HG03521 (cell line): ENCODE results near the gene UBTD1.
"Not testable (repeated sequence)": the region's sequence is repeated elsewhere in the genome, so short reads cannot be mapped to it uniquely, and the experiment has no call there.

Source experiments
- ATAC-seq: cut with Tn5 transposase; IDR thresholded peaks from one replicate; pipeline ENCODE4 v1.9.1; 2021; ENCODE audit warnings: mild to moderate bottlenecking, moderate library complexity; ENCODE audit not compliant: unreplicated experiment

The UBTD1 gene

GRCh38 chr10:97514344-97514743 is 15.6 kb downstream of the UBTD1 start:
- no peak for ATAC-seq

- no peak for ATAC-seq
Measured at GRCh38 chr10:97515271-97515978, 16.7 kb downstream of the UBTD1 start.

- ATAC-seq, result no peak
Measured at GRCh38 chr10:97517096-97517750, 18.5 kb downstream of the UBTD1 start.

- ATAC-seq, result no peak
Measured at GRCh38 chr10:97517778-97518300, 19.1 kb downstream of the UBTD1 start.

GRCh38 chr10:97518301-97519043 is 19.7 kb downstream of the UBTD1 start:
- no peak for ATAC-seq

GRCh38 chr10:97519342-97519741 is 20.6 kb downstream of the UBTD1 start:
- ATAC-seq, result no peak

- ATAC-seq, result no peak
Measured at GRCh38 chr10:97520520-97520919, 21.8 kb downstream of the UBTD1 start.

GRCh38 chr10:97520978-97521761 is 22.4 kb downstream of the UBTD1 start:
- no peak for ATAC-seq

GRCh38 chr10:97522071-97522470 is 23.3 kb downstream of the UBTD1 start:
- no peak for ATAC-seq

GRCh38 chr10:97522937-97523336 is 24.2 kb downstream of the UBTD1 start:
- ATAC-seq, result no peak

- ATAC-seq, result no peak
Measured at GRCh38 chr10:97525086-97525485, 26.4 kb downstream of the UBTD1 start.

GRCh38 chr10:97525683-97526110 is 27.0 kb downstream of the UBTD1 start:
- ATAC-seq, result no peak

- not testable (repeated sequence) for ATAC-seq
Measured at GRCh38 chr10:97528876-97529275, 30.2 kb downstream of the UBTD1 start.

GRCh38 chr10:97529685-97530465 is 31.2 kb downstream of the UBTD1 start:
- ATAC-seq, result no peak

- ATAC-seq, result no peak
Measured at GRCh38 chr10:97531401-97531986, 32.8 kb downstream of the UBTD1 start.

GRCh38 chr10:97532935-97533671 is 34.4 kb downstream of the UBTD1 start:
- ATAC-seq, result no peak

GRCh38 chr10:97533888-97534287 is 35.2 kb downstream of the UBTD1 start:
- no peak for ATAC-seq

- ATAC-seq, result no peak
Measured at GRCh38 chr10:97534746-97535367, 36.1 kb downstream of the UBTD1 start.
